ENCODE measurements around the gene GSTM3.

DNA sequence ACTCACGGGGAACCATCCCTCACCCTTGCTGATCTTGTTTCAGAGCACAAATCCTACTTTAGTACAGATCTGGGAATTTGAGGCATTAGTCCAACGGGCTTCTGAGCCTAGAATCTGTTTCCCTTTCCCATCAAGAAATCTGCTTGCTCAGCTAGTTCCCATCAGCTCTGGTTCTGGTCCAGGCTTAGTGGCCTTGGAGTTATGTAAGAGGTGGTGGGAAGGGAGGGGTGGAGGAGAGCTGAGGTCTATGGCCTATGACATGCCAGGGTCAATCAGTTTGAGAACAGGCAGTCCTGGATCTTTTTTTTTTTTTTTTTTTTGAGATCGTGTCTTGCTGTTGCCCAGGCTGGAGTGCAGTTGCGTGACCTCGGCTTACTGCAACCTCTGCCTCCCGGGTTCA is 49.1 kb downstream of the GSTM3 start:
- no peak for TF ChIP-seq EP300 (IDR thresholded peaks at IDR 0.05)
- TF ChIP-seq, protein P1, sequence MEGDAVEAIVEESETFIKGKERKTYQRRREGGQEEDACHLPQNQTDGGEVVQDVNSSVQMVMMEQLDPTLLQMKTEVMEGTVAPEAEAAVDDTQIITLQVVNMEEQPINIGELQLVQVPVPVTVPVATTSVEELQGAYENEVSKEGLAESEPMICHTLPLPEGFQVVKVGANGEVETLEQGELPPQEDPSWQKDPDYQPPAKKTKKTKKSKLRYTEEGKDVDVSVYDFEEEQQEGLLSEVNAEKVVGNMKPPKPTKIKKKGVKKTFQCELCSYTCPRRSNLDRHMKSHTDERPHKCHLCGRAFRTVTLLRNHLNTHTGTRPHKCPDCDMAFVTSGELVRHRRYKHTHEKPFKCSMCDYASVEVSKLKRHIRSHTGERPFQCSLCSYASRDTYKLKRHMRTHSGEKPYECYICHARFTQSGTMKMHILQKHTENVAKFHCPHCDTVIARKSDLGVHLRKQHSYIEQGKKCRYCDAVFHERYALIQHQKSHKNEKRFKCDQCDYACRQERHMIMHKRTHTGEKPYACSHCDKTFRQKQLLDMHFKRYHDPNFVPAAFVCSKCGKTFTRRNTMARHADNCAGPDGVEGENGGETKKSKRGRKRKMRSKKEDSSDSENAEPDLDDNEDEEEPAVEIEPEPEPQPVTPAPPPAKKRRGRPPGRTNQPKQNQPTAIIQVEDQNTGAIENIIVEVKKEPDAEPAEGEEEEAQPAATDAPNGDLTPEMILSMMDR (IDR thresholded peaks at IDR 0.05) = no peak
- no peak for TF ChIP-seq POLR2A (IDR thresholded peaks at IDR 0.05)
- TF ChIP-seq POLR2AphosphoS5 (IDR thresholded peaks at IDR 0.05) = no peak

Measured in sigmoid colon (tissue), 4 donors.